ENCODE measurements around the gene HHAT.

The HHAT gene

GRCh38 chr1:210557426-210558077 is 228.8 kb downstream of the HHAT start:
- Histone ChIP-seq H3K36me3 (ENCODE audit: insufficient read depth, low read length) (no peaks in the 10 kb centered on the region), H3K4me2 (ENCODE audit: low read depth, low read length, poor library complexity, severe bottlenecking) (no peak overlapping the region), H3K4me1 (ENCODE audit: insufficient read depth, low read length, poor library complexity, severe bottlenecking) (no peaks in the 10 kb centered on the region), H3K9me2 (replicated peaks; ENCODE audit: low read depth, low read length) (no peaks in the 10 kb centered on the region), H3K27me3 (ENCODE audit: insufficient read depth, low read length, poor library complexity, severe bottlenecking) (no peaks in the 10 kb centered on the region), H2AFZ (ENCODE audit: low read length) (no peak overlapping the region), H3K9ac (ENCODE audit: low read depth, low read length, poor library complexity, severe bottlenecking) (no peak overlapping the region), H3K9me3 (ENCODE audit: insufficient read depth, low read depth, low read length) (no peaks in the 10 kb centered on the region), H3K79me2 (ENCODE audit: insufficient read depth, low read length) (no peaks in the 10 kb centered on the region), H3K4me3 (ENCODE audit: low read length, poor library complexity, severe bottlenecking) (no peak overlapping the region), H3F3A (ENCODE audit: low read depth) (no peaks in the 10 kb centered on the region), H4K20me1 (ENCODE audit: insufficient read depth, low read length, poor library complexity, severe bottlenecking) (no peaks in the 10 kb centered on the region)
- TF ChIP-seq EZH2phosphoT487 (IDR thresholded peaks at IDR 0.05; ENCODE audit: borderline replicate concordance): no peak
- no peak for TF ChIP-seq CTCF (conservative IDR thresholded peaks at IDR 0.05; ENCODE audit: low read length)

- Histone ChIP-seq H3K27me3 (ENCODE audit: insufficient read depth, low read length, poor library complexity, severe bottlenecking) (no peaks in the 10 kb centered on the region), H3K9ac (ENCODE audit: low read depth, low read length, poor library complexity, severe bottlenecking) (no peak overlapping the region), H3K36me3 (ENCODE audit: insufficient read depth, low read length) (no peaks in the 10 kb centered on the region), H2AFZ (ENCODE audit: low read length) (no peak overlapping the region), H3K9me2 (replicated peaks; ENCODE audit: low read depth, low read length) (no peaks in the 10 kb centered on the region), H3K4me3 (ENCODE audit: low read length, poor library complexity, severe bottlenecking) (no peak overlapping the region), H3K4me2 (ENCODE audit: low read depth, low read length, poor library complexity, severe bottlenecking) (no peak overlapping the region), H4K20me1 (ENCODE audit: insufficient read depth, low read length, poor library complexity, severe bottlenecking) (no peaks in the 10 kb centered on the region), H3F3A (ENCODE audit: low read depth) (no peaks in the 10 kb centered on the region), H3K79me2 (ENCODE audit: insufficient read depth, low read length) (no peaks in the 10 kb centered on the region), H3K9me3 (ENCODE audit: insufficient read depth, low read depth, low read length) (no peaks in the 10 kb centered on the region), H3K4me1 (ENCODE audit: insufficient read depth, low read length, poor library complexity, severe bottlenecking) (no peaks in the 10 kb centered on the region)
- TF ChIP-seq EZH2phosphoT487 (IDR thresholded peaks at IDR 0.05; ENCODE audit: borderline replicate concordance): no peak
- TF ChIP-seq CTCF (conservative IDR thresholded peaks at IDR 0.05; ENCODE audit: low read length): no peak
Measured at GRCh38 chr1:210558302-210558701, 229.6 kb downstream of the HHAT start.

- no peak overlapping the region for H3K9ac ChIP-seq (ENCODE audit: low read depth, low read length, poor library complexity, severe bottlenecking)
- H3K36me3 ChIP-seq (ENCODE audit: insufficient read depth, low read length): no peaks in the 10 kb centered on the region
- H3K4me3 ChIP-seq (ENCODE audit: low read length, poor library complexity, severe bottlenecking): no peak overlapping the region
- H3K4me1 ChIP-seq (ENCODE audit: insufficient read depth, low read length, poor library complexity, severe bottlenecking): peaks cover 9% of the 10 kb centered on the region
- no peaks in the 10 kb centered on the region for H3K79me2 ChIP-seq (ENCODE audit: insufficient read depth, low read length)
- no peaks in the 10 kb centered on the region for H3K9me3 ChIP-seq (ENCODE audit: insufficient read depth, low read depth, low read length)
- no peaks in the 10 kb centered on the region for H3K27me3 ChIP-seq (ENCODE audit: insufficient read depth, low read length, poor library complexity, severe bottlenecking)
- no peak overlapping the region for H3K4me2 ChIP-seq (ENCODE audit: low read depth, low read length, poor library complexity, severe bottlenecking)
- TF ChIP-seq EZH2phosphoT487 (IDR thresholded peaks at IDR 0.05; ENCODE audit: borderline replicate concordance) (no peak), CTCF (conservative IDR thresholded peaks at IDR 0.05; ENCODE audit: low read length) (no peak)
- no peaks in the 10 kb centered on the region for H4K20me1 ChIP-seq (ENCODE audit: insufficient read depth, low read length, poor library complexity, severe bottlenecking)
- H2AFZ ChIP-seq (ENCODE audit: low read length): no peak overlapping the region
- H3K9me2 ChIP-seq (replicated peaks; ENCODE audit: low read depth, low read length): no peaks in the 10 kb centered on the region
- no peaks in the 10 kb centered on the region for H3F3A ChIP-seq (ENCODE audit: low read depth)
Measured at GRCh38 chr1:210565306-210565705, 236.6 kb downstream of the HHAT start.

All from Loucy (cell line).